NB4 (cell line): ENCODE measurements around the gene IER5.

Experiments used
- DNase-seq: peaks from one replicate; pipeline ENCODE4 v3.0.0; 2010; ENCODE audit warnings: low read depth
- H3K4me3 ChIP-seq: one replicate; pipeline ENCODE4 v1.5.1; 2011; ENCODE audit warnings: mild to moderate bottlenecking, low read depth, low read length, moderate library complexity
- CTCF ChIP-seq: IDR thresholded peaks from one replicate; pipeline ENCODE4 v1.5.1; 2012; ENCODE audit warnings: low read depth, low read length
- MYC ChIP-seq: IDR thresholded peaks from 2 replicates; pipeline ENCODE4 v1.6.1; 2011; ENCODE audit warnings: low read depth, low read length
- POLR2A ChIP-seq: IDR thresholded peaks from 2 replicates; pipeline ENCODE4 v1.6.1; 2011; ENCODE audit warnings: mild to moderate bottlenecking; ENCODE audit not compliant: insufficient read length; ENCODE audit errors: extremely low read depth
- TF ChIP-seq, protein P1 (sequence below): IDR thresholded peaks from 2 replicates; pipeline ENCODE4 v1.6.1; 2011; ENCODE audit warnings: low read depth, low read length

Gene IER5

DNA sequence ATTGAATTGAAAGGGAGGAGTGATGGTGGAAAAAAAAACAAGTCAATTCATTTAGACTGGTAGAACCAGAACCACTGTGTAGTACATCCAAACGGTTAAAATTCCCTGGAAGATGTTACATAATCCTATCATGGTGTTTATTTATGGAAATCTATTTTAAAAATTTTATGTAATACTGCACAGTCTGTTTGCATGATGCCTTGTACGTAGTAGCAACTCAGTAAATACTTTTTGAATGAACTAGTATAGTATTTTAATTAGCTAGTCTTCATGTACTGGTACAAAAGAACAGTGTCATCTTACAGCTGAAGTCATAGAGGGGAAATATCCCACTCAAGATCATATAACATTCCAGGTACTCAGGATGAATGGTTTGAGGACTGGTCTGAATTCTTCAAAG is 27.0 kb upstream of the IER5 start:
- no peak for DNase-seq
- TF ChIP-seq, protein P1, sequence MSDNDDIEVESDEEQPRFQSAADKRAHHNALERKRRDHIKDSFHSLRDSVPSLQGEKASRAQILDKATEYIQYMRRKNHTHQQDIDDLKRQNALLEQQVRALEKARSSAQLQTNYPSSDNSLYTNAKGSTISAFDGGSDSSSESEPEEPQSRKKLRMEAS = no peak
- TF ChIP-seq CTCF (no peak), POLR2A (no peak), MYC (no peak)
- H3K4me3 ChIP-seq = peak overlapping the region; percentile 69

DNA sequence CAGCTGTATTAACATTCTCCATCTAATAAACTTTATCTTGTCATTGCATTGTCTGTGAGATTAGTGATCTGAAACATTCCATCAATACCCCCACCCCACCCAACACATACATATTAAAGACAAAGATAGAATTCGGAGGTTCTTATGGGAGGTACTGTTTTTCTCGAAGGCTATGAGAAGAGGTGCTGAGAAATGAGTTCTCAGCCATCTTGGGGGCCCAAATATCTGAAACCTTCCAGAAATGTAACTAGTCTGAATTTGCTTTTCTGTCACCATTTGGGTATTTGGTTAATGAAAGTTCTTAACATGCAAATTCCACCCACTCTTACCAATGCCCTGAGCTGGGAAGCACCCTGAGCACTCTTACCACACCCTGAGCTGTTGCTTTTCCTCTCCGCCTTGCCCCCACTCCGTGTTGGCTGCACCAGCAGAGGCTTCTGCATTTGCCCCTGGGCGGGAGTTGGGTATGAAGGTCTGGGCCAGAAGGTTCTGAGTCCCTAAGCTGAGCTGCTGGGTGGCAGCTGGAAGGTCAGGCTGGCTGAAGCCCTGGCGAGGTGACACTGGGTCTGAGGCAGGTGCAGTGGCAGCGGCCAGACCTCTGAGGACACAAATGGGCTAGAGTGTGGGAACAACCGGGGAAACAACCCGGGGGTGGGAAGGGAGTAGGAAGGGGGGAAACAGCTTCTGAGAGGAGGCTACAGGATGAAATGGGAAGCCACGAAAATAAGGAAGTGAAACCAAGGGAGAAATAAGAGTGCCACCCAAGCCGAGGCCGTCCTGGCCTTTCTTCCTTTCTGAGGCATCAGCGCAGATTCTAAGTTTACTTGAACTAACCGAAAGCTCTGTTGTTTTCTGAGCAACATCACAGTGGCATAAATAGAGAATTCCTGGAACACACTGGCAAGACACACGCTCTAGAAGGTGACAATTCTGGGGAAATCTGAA is 26.3 kb upstream of the IER5 start:
- DNase-seq = peak; percentile 89

DNA sequence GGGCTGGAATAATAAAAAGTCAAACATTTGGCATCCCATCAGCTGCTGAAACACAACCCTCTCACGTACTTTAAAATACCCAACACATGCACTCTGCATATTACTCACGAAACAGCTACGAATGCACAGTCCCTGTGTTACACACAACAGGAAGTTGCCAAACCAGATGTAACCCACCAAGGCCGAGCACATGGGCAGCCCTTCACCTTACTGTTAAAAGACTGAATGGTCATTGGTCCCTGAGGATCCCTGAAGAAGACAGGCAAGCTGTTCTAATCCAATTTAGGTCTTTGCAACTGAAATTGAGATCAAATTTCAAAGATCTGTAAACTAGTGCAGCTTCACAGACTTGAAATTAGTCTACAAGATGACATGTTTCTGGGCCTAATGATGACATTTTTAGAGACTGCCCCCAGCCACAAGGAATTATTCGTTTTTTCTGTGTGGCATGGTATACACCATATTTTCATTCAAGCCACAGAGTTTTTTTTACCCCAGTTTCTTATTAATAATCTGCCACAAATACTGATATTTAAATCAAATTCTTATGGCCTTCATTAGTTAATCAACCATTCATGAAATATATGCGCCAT is 25.6 kb upstream of the IER5 start:
- DNase-seq = peak; percentile 97

More for the DNA sequence above, 26.3 kb upstream of the IER5 start:
- H3K4me3 ChIP-seq = peak overlapping the region; percentile 69
- TF ChIP-seq, protein P1 = no peak
- TF ChIP-seq MYC (no peak), CTCF (no peak), POLR2A (peak; percentile 14)

GRCh38 chr1:181064011-181064623 is 24.4 kb upstream of the IER5 start:
- peak; percentile 51 for DNase-seq
- no peak for TF ChIP-seq MYC
- TF ChIP-seq POLR2A = no peak
- TF ChIP-seq CTCF = no peak
- TF ChIP-seq, protein P1 = no peak
- no peak overlapping the region for H3K4me3 ChIP-seq

More for the DNA sequence above, 25.6 kb upstream of the IER5 start:
- TF ChIP-seq MYC = peak; percentile 100
- no peak for TF ChIP-seq POLR2A
- TF ChIP-seq CTCF = no peak
- TF ChIP-seq, protein P1 = peak; percentile 99
- H3K4me3 ChIP-seq = peak overlapping the region; percentile 69

DNA sequence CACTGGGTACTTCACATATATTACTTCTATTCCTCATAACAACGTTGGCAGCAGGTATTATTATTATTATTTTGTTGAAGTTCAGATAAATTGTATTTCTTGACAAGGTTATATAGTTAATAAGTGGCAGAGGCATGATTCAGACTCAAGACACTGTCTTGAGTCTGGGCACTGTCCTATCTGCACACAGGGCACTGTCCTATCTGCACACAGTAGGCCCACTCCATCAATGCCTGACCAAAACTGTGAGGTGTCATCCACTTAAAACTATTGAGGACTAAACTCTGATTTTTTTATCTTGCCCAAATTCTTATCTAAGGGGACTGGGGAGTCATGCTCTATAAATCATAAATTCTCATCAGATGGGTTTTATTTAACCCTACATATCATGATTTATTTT is 23.8 kb upstream of the IER5 start:
- no peak for DNase-seq
- TF ChIP-seq, protein P1 = no peak
- TF ChIP-seq CTCF = no peak
- no peak for TF ChIP-seq POLR2A
- TF ChIP-seq MYC = no peak
- H3K4me3 ChIP-seq = no peak overlapping the region
